Activated naive CD4-positive, alpha-beta T cell treated with anti-CD3 and anti-CD28 coated beads, Interleukin-2, amount 10 ng/mL, durations not matched to agents 7 days and 5 days (primary cell): ENCODE data around the gene OR2D3.
"Not testable (repeated sequence)": the region's sequence is repeated elsewhere in the genome, so short reads cannot be mapped to it uniquely, and the experiment has no call there.

Experiments used
- CTCF ChIA-PET: fragments of 350-600 bp; sonication (Branson Sonifier 250); formaldehyde crosslinking; loops from one replicate; lab custom pipeline; 2021; ENCODE audit warnings: antibody characterized with exemption; lab: Charles Lee
- DNase-seq: peaks from one replicate; pipeline ENCODE4 v3.0.0-alpha.2; 2020
- H3K27ac Mint-ChIP-seq: one replicate; pipeline ENCODE4 v1.8.0; 2021; ENCODE audit warnings: mild to moderate bottlenecking, moderate library complexity, mixed read lengths
- H3K27me3 Mint-ChIP-seq: one replicate; pipeline ENCODE4 v1.8.0; 2021; ENCODE audit warnings: mild to moderate bottlenecking, mixed read lengths
- H3K36me3 Mint-ChIP-seq: one replicate; pipeline ENCODE4 v1.8.0; 2021; ENCODE audit warnings: mixed read lengths
- H3K4me1 Mint-ChIP-seq: one replicate; pipeline ENCODE4 v1.8.0; 2021; ENCODE audit warnings: mixed read lengths
- H3K4me3 Mint-ChIP-seq: one replicate; pipeline ENCODE4 v1.8.0; 2021; ENCODE audit warnings: mild to moderate bottlenecking, moderate library complexity, mixed read lengths
- H3K9me3 Mint-ChIP-seq: one replicate; pipeline ENCODE4 v1.8.0; 2021; ENCODE audit warnings: mixed read lengths

OR2D3 gene

DNA sequence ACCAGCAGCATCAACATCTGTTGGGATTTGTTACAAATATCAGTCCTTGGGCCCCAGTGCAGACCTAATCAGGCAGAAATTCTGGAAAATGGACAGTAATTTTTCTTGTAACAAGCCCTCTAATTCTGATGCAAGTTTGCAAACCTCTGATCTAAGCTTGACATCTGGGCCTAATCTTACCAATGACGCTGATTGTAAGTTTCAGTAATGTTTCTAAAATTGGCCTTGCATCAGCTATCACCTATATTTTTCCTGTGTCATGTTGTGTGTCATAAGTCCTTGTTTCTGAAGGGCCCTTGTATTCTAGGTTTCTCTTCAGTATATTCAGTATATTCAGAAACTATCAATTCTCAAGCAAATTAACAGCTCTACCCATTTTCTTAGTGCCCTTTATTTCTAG lies 41.9 kb downstream of the OR2D3 start:
- Mint-ChIP-seq H3K27me3 (no peaks in the 10 kb centered on the region), H3K4me3 (no peak overlapping the region), H3K9me3 (no peaks in the 10 kb centered on the region), H3K27ac (no peak overlapping the region), H3K36me3 (no peaks in the 10 kb centered on the region), H3K4me1 (no peaks in the 10 kb centered on the region)
- DNase-seq, result no peak
- CTCF ChIA-PET, result no interaction called here

DNA sequence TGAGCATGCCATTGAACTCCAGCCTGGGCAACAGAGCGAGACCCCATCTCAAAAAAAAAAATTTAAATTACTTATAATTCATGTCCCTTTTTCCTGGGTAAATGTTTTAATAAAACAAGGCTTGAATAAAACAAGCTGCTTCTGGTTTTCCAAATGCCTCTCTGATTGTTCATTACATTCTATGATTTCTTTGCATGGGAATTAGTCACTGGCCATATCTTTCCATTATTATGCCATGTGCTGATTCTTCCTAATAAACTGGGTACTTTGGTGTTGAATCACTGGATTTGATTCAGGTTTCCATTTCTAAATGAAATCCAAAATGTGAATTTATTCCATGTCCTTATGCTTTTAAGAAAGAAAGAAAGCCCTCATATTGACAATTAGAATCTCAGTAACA lies 48.0 kb downstream of the OR2D3 start:
- CTCF ChIA-PET, result no interaction called here
- H3K36me3 Mint-ChIP-seq, result no peaks in the 10 kb centered on the region
- H3K9me3 Mint-ChIP-seq, result no peaks in the 10 kb centered on the region
- no peaks in the 10 kb centered on the region for H3K27me3 Mint-ChIP-seq
- H3K27ac Mint-ChIP-seq, result no peak overlapping the region
- H3K4me1 Mint-ChIP-seq, result no peaks in the 10 kb centered on the region
- no peak for DNase-seq
- no peak overlapping the region for H3K4me3 Mint-ChIP-seq

DNA sequence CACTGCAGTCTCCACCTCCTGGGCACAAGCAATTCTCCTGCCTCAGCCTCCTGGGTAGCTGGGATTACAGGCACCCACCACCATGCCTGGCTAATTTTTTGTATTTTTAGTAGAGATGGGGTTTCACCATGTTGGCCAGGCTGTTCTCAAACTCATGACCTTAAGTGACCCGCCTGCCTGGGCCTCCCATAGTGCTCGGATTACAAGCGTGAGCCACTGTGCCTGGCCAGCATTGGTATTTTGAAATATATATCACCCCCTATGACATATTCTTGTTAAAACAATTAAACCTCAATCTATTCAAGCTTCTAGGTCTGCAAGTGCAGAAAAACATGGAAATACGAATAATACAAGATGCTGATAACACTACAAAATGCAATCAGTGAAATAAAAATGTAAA lies 49.1 kb downstream of the OR2D3 start:
- H3K4me1 Mint-ChIP-seq, H3K36me3 Mint-ChIP-seq, H3K4me3 Mint-ChIP-seq, H3K9me3 Mint-ChIP-seq, H3K27ac Mint-ChIP-seq, DNase-seq, CTCF ChIA-PET, H3K27me3 Mint-ChIP-seq: not testable (repeated sequence)
